Measurements from ENCODE around the gene STAG2. TPM values are rescaled to one million over a fixed set of nuclear protein-coding genes. Genes with fewer than 3 reads are reported as not detected.

The STAG2 gene
- total RNA-seq, 4 donors from 2014 or later, result 22.6 to 78.0 (median 50.7) TPM

DNA sequence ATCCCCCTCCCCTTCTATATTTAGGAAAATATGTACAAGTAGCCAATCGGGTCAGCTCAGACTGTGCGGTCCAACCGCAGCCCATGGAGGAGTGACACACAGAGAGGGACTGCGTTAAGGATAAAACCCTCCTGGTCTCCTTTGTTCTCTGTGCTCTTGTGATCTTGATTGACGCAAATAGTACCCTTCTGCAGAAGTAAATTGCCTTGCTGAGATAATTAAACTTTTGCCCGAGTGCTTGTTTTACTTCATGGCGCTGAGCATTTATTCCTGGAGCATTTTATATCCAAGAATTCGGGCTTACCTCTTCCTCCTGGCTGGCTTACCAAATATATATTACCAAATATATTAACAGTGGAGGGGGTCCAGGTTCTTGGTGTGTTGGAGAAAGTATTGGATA, 184.2 kb downstream of the STAG2 start:
- intact Hi-C loops (cut with DNase I), result no loop called here
- WGBS, 2 donors, result 87 to 100% methylated on average over 7 to 8 of the region's 8 CpGs
- DNase-seq, result no peak
- Histone ChIP-seq H3K9me3 (peaks cover 0 to 13% (median 0%) of the 10 kb centered on the region in 3 donors), H3K4me1 (no peaks in the 10 kb centered on the region), H3K4me3 (no peak overlapping the region), H3K27ac (no peak overlapping the region), H3K27me3 (no peaks in the 10 kb centered on the region), H3K36me3 (no peaks in the 10 kb centered on the region)
- TF ChIP-seq POLR2A (IDR thresholded peaks at IDR 0.05), result no peak
- TF ChIP-seq, protein P1, sequence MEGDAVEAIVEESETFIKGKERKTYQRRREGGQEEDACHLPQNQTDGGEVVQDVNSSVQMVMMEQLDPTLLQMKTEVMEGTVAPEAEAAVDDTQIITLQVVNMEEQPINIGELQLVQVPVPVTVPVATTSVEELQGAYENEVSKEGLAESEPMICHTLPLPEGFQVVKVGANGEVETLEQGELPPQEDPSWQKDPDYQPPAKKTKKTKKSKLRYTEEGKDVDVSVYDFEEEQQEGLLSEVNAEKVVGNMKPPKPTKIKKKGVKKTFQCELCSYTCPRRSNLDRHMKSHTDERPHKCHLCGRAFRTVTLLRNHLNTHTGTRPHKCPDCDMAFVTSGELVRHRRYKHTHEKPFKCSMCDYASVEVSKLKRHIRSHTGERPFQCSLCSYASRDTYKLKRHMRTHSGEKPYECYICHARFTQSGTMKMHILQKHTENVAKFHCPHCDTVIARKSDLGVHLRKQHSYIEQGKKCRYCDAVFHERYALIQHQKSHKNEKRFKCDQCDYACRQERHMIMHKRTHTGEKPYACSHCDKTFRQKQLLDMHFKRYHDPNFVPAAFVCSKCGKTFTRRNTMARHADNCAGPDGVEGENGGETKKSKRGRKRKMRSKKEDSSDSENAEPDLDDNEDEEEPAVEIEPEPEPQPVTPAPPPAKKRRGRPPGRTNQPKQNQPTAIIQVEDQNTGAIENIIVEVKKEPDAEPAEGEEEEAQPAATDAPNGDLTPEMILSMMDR (IDR thresholded peaks at IDR 0.05), result no peak

DNA sequence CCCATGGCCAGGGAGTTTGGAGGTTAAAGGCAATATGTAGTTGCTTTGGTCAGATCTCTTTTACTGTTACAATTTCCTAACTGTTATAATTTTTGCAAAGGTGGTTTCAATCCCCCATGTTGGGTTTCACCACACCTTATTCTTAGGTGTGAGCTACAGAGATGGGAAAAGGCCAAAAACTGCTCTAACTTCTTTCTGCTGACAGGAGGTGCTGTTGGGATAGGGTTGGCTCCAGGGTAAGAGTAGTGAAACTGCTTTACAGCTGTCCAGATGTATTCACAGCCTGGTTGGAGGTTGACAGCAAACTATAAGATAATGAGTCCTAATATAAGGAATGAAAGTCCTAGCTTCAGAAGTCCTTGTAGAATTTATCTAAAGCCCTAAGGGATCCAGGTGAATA, 189.7 kb downstream of the STAG2 start:
- no peak overlapping the region for H3K27ac ChIP-seq
- no peaks in the 10 kb centered on the region for H3K27me3 ChIP-seq
- TF ChIP-seq, protein P1 (IDR thresholded peaks at IDR 0.05), result no peak
- TF ChIP-seq POLR2A (IDR thresholded peaks at IDR 0.05), result no peak
- no peaks in the 10 kb centered on the region for H3K4me1 ChIP-seq
- H3K36me3 ChIP-seq, result no peaks in the 10 kb centered on the region
- intact Hi-C loops (cut with DNase I), result no loop called here
- peaks cover 0 to 11% (median 0%) of the 10 kb centered on the region in 3 donors for H3K9me3 ChIP-seq
- no peak overlapping the region for H3K4me3 ChIP-seq
- DNase-seq, result no peak

Other genes with a start within 250 kb of the STAG2 start
- 100 to 1,000 TPM in 1 of 4 donors, 10 to 100 TPM in 3; 36.4 to 108 (median 63.8) TPM for gene THOC2, start 228.7 kb upstream of the STAG2 start, total RNA-seq
- 10 to 100 TPM; 20.0 to 38.5 (median 30.8) TPM for gene XIAP, start 101.7 kb upstream of the STAG2 start, total RNA-seq

Measured in esophagus squamous epithelium (tissue), 5 donors.